ENCODE data around the gene ZBTB20.

Gene ZBTB20

DNA sequence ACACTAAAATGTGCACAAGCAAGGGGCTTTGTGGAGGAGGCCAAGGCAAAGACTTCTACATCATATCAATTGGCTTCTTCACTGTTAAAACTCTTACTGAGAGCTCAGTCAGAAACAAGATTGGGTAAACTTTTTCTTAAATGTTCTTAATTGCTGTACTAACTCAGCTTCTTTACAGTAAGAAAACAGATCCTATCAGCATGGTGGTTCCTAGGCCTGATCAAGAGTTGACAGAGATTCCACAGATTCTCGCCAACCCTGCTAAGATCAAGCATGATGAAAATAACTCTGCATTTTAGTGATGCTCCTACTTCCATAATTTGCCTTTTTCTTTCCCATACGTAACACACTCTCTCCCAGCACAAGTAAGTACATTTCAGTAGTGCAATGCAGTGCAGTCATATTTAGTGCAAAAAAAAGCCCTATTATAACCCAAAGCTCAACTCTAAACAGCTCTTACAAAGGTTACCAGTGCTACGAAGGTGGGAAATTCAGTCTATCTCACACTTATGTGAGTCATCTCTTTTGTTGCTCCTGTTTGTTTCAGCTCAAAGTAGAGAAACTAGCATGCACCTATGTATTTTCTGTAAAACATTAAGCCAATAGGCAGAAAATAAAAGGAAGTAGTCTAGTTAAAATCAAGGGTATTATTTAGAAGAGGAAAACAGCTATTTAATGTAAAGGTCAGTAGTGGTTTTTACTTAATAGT is 823.4 kb downstream of the ZBTB20 start:
- DNase-seq (ENCODE audit: low read depth), result no peak
- TF ChIP-seq CTCF (conservative IDR thresholded peaks at IDR 0.05; ENCODE audit: control insufficient read depth, insufficient read depth, low read depth, low read length), result no peak
- no peak overlapping the region for H3K4me3 ChIP-seq (ENCODE audit: control insufficient read depth, low read depth, low read length)

DNA sequence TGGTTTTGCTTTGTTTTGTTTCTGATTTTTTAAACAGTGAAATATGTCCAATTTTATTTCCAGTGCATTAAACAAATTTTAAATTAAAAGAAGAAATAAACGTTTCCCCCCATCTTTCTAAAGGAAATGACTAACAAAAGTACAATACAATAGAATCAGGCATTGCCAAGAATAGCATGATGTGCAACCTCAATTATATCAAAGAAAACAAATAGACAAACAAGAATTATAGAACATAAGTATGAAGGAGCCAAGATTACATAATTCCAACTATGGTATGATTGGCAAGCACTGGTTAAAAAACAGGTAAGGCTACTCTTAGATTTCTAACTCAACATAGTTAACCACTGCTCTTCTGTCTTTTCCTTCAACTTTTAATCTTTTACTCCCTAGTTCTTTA is 826.8 kb downstream of the ZBTB20 start:
- no peak overlapping the region for H3K4me3 ChIP-seq (ENCODE audit: control insufficient read depth, low read depth, low read length)
- TF ChIP-seq CTCF (conservative IDR thresholded peaks at IDR 0.05; ENCODE audit: control insufficient read depth, insufficient read depth, low read depth, low read length), result no peak

DNA sequence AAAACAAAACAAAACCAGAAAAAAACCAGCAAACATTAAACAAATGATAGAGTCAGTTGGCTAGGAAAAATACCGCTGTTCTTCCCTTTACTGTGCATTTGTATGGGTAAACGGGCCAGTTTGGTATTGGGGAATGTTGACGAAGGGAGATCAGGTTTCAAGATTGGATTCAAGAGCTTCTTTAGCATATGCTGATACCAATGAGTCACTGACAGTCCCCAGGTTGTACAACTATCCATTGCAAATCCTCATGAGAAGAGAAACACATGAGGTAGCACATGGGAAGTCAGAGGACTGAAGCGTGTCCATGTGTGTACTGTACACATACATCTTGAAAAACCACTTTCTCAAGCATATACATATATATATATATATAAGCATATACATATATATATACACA is 827.6 kb downstream of the ZBTB20 start:
- H3K4me3 ChIP-seq (ENCODE audit: control insufficient read depth, low read depth, low read length), result no peak overlapping the region
- no peak for TF ChIP-seq CTCF (conservative IDR thresholded peaks at IDR 0.05; ENCODE audit: control insufficient read depth, insufficient read depth, low read depth, low read length)
- DNase-seq (ENCODE audit: low read depth), result peak; percentile 73

More for the DNA sequence above, 826.8 kb downstream of the ZBTB20 start:
- DNase-seq (ENCODE audit: low read depth), result peak; percentile 34

DNA sequence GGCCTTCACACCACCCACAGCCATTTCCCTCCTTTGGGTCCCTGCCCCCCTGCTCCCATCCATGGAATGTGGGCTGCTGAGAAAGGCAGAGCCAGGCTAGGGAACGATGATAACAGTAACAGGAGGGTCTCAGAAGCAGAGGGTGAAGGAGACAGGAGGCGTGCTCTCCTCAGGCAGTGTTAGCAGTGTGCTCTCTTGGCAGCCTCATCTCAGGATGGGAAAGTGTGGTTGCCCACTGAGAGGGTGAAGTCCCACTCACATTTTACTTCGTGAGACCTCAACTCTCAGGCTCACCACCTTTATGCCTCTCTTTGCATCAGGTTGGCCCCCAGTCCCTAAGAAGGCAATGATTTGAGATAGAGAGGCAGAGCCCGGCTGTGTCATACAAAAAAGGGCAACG is 828.8 kb downstream of the ZBTB20 start:
- no peak for DNase-seq (ENCODE audit: low read depth)
- no peak for TF ChIP-seq CTCF (conservative IDR thresholded peaks at IDR 0.05; ENCODE audit: control insufficient read depth, insufficient read depth, low read depth, low read length)
- no peak overlapping the region for H3K4me3 ChIP-seq (ENCODE audit: control insufficient read depth, low read depth, low read length)

DNA sequence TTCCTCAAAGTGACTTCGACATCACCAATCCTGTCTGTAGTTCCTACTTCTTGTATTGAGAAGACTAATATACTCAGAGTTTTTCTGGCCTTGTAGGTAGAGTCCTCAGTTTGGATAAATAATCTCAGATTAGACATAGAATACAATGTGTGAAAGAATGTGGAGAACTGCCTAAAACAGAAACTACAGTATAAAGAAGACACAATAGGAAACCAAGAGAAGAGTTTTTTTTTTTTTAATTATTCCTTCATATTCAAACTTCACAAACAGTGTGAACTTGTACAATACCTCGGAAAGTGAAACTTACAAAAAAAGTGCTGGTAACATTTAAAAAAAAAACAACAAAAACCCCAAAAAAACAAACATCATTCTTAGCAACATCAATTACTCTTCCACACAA is 832.8 kb downstream of the ZBTB20 start:
- TF ChIP-seq CTCF (conservative IDR thresholded peaks at IDR 0.05; ENCODE audit: control insufficient read depth, insufficient read depth, low read depth, low read length), result no peak
- no peak for DNase-seq (ENCODE audit: low read depth)
- no peak overlapping the region for H3K4me3 ChIP-seq (ENCODE audit: control insufficient read depth, low read depth, low read length)

- no peak for DNase-seq (ENCODE audit: low read depth)
- no peak for TF ChIP-seq CTCF (conservative IDR thresholded peaks at IDR 0.05; ENCODE audit: control insufficient read depth, insufficient read depth, low read depth, low read length)
- H3K4me3 ChIP-seq (ENCODE audit: control insufficient read depth, low read depth, low read length), result no peak overlapping the region
These were observed 833.7 kb downstream of the ZBTB20 start for GRCh38 chr3:114313426-114313825.

DNA sequence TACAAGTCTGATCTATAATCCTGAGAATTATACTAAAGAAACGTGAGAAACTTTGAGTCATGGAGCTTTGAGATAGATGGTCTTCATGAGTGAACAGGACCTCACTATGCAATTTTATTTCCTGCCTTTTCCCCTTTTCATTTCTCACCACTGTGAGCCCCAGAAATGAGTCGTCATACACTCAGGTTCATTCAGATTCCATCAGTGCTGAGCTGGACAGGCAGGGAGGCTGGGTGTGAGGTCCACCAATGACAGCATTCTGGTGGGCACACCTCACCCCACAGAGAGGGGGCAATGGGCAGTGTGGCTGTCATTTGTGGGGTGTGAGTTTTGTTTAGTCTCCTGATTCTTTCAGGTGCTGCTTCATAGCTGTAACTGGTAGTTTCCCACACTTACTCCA is 836.4 kb downstream of the ZBTB20 start:
- peak; percentile 12 for DNase-seq (ENCODE audit: low read depth)
- no peak overlapping the region for H3K4me3 ChIP-seq (ENCODE audit: control insufficient read depth, low read depth, low read length)
- TF ChIP-seq CTCF (conservative IDR thresholded peaks at IDR 0.05; ENCODE audit: control insufficient read depth, insufficient read depth, low read depth, low read length), result no peak
